Erythroblast (primary cell): ENCODE results near the gene CFDP1.

ENCODE experiments used
- GATA1 ChIP-seq: IDR thresholded peaks from 2 replicates; pipeline ENCODE4 v1.6.1; 2011; ENCODE audit warnings: low read depth, mild to moderate bottlenecking, control low read depth, low read length, moderate library complexity
- POLR2A ChIP-seq: IDR thresholded peaks from 2 replicates; pipeline ENCODE4 v1.6.1; 2011; ENCODE audit warnings: mild to moderate bottlenecking, low read length

GRCh38 chr16:75264457-75264998, 168.8 kb downstream of the CFDP1 start:
- TF ChIP-seq POLR2A (no peak), GATA1 (no peak)
